GM18520 (cell line): ENCODE results near the gene MYO1A.

Source experiments
- ATAC-seq: cut with Tn5 transposase; IDR thresholded peaks from one replicate; pipeline ENCODE4 v1.9.1; 2021; ENCODE audit not compliant: unreplicated experiment

The MYO1A gene

DNA sequence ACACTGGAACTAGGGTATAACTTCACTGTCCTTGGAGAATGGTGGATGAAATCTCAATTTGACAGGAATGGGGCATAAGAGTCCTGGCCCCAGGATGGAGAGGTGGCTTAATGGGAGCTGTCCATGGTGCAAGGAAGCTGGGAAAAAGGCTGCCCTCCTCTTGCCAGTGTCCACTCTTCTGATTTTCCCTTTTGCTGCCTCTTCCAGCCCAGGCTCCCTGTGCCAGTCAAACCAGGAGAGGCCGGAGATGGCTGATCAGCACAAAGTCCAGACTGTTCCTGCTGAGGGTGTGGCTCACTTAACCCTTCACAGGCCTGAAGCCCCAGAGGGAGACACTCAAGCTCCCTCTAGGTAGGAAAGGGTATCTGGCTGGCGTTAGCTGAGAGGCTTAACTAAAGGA lies at the start of gene MYO1A:
TSS of gene MYO1A (minus strand) at position 240 of the 400 bp plus-strand sequence. CDS start 1,806 bp downstream, outside the sequence.
- no peak for ATAC-seq

DNA sequence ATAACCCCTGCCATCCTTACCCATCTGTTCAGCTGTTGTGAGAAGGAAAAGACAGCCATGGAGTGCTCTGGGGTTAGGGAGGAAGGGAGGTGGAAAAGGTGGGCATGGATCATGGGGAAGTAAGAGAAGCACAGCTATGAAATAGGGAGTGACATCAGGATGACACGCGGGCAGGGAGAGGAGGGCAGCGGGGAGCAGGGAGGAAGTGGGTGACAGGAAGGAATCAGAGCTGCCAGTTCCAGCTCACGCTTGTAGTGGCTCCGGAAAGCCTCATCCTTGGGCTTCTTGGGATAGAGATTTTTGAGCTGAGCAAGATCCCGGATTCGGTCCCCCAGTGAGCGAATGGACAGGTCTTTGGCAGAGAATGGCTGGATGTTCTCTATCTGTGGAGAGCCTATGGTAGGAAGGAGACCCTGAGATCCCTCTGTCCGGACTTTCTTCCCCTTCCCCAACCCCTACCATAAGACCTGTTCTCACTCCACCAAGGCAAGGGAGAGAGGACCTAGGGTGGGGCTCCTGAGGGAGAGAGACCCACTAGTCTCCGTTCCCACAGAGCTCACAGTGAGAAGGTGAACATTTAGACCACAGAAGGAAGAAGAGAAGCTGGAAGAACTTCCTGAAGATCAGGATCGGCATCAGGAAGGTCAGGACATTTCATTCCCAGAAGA lies 49.3 kb upstream of the MYO1A start:
- ATAC-seq = no peak

DNA sequence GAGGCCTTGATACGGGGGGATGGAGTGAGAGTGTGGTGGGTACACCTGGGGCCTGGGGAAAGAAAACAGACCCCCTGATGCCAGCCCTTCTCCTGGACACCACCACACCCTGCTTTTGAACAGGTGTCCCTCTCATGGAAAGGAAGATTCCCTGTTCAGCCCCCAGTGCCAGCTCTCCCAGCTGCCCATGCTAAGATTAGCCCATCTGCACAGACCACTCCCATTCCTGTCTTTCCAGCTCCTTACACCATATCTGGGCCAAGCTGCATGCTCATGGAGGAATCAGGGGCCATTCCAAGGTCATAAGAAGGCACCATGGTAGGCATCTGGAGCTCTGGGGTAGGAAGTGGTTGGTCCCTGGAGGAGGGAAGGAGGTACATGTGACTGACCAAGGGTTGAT lies 48.6 kb upstream of the MYO1A start:
- no peak for ATAC-seq

DNA sequence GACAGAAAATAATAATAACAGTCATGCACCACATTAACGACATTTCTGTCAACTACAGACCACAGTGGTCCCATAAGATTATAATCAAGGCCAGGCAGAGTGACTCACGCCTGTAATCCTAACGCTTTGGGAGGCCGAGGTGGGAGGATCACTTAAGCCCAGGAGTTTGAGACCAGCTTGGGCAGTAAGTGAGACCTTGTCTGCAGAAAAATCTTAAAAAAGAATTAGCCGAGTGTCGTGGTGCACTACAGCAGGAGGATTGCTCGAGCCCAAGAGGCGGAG lies 47.6 kb upstream of the MYO1A start:
- ATAC-seq = no peak

DNA sequence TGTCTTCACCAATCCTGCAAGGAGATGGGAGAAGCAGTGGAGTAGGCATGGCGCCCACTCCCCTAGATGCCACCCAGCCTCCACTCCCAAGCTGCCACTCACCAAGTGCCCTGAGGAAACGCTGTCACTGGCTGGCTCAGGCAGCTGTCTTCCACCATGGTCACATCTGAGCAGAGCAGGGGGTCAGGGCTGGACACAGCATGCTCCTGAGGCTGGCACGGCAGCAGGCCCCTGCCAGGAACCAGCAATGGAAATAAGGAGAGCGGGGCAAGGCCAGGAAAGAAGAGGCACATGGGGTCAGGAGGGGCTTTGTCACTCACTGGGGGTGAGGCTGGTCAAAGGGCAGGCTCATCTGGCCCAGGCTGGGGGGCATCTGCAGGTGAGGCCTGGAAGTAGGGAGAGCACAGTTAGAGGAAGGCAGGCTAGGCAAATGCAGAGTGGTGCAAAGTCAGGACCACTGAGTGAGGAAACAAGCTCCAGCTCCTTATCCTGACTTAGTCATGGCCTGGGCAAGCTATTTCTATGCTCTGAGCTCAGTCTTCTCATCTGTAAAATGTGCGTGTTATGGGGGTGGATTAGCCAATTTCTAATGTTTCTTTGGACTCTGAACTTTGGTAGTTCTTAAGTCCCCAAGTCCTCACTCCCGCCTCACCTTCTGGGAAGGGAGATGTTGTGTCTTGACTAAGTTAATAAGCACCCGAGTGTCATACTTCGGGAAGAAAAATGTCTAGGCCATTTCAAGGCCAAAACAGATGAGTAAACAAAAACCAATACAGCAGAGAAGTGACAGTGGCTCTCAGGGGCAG lies 47.0 kb upstream of the MYO1A start:
- no peak for ATAC-seq

- ATAC-seq = no peak
Measured at GRCh38 chr12:57096099-57096572, 46.2 kb upstream of the MYO1A start.

DNA sequence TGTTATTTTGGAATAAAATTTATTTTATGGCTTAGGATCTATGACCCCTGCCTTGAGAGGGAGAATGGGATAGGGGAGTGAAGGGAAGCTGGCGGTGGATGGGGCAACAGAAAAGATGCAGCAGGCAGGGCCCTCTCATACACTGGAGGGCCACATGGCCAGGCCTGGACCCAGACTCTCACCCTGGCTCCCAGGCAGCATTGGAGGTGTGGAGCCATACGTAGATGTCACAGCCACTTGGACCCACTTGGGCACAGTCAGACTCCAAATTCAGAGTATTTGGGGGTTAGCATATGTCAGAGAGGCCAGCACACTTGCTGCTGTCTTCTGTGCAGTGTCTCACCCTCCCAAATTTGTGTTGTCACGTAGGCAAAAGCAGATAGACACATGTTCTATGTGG lies 45.5 kb upstream of the MYO1A start:
- no peak for ATAC-seq

GRCh38 chr12:57094208-57095160 lies 44.6 kb upstream of the MYO1A start:
- no peak for ATAC-seq

GRCh38 chr12:57093415-57094207 lies 43.7 kb upstream of the MYO1A start:
- no peak for ATAC-seq

- no peak for ATAC-seq
Measured at GRCh38 chr12:57092876-57093414, 43.0 kb upstream of the MYO1A start.

- ATAC-seq = no peak
Measured at GRCh38 chr12:57092529-57092862, 42.6 kb upstream of the MYO1A start.

- ATAC-seq = no peak
Measured at GRCh38 chr12:57091638-57092528, 42.0 kb upstream of the MYO1A start.

- no peak for ATAC-seq
Measured at GRCh38 chr12:57090924-57091637, 41.2 kb upstream of the MYO1A start.

- ATAC-seq = no peak
Measured at GRCh38 chr12:57090490-57090889, 40.6 kb upstream of the MYO1A start.

- ATAC-seq = no peak
Measured at GRCh38 chr12:57089271-57090245, 39.6 kb upstream of the MYO1A start.

DNA sequence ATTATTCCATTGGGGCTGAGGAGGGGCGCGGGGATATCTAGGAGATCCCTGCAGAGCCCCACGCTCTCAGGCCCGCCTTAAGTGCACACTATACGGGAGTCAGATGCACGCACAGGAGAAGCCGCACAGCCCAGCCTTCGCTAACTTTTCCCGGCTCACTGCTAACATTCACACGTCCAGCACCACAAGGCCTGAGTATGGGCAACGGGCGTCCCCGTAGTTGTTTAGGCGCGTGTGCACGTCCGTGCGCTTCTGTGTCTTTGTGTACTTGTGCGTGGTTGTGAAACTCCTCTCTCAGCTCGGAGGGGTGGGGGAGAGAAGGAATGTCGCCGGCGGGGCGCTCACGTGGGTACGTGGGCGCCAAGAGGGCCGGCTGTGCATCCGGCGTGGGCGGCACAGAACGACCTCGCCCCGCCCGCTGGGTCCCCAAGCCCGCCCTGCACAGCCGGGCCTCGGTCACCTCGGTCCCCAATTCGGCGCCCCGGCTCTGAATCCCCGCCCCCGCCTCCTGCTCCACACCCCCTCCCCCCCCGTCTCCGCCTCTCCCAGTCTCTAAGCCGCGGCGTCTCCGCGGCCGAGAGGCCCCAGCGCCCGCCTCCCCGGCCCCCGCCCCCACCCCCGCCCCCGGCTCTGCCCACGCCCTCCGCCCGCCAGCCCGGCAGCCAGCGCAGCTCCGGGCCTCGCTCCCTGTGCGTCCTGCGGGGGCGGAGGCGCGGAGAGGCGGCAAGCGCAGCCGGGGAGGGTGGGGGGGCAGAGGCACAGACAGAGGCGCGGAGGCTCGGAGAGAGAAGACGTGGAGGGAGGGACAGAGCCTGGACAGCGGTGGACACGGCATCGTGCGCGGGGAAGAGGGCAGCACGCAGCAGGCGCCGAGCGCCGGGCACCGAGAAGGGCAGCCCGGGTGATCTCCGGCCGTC lies 38.7 kb upstream of the MYO1A start, which contains the start of gene NAB2:
TSS of gene NAB2 (plus strand) at position 761 of the 917 bp plus-strand sequence. CDS start 158 bp downstream, outside the sequence.
- ATAC-seq = peak; percentile 51
